ENCODE results near the gene LYPD4.

GRCh38 chr19:41889896-41890295 lies 45.4 kb upstream of the LYPD4 start:
- TF ChIP-seq, protein P1, sequence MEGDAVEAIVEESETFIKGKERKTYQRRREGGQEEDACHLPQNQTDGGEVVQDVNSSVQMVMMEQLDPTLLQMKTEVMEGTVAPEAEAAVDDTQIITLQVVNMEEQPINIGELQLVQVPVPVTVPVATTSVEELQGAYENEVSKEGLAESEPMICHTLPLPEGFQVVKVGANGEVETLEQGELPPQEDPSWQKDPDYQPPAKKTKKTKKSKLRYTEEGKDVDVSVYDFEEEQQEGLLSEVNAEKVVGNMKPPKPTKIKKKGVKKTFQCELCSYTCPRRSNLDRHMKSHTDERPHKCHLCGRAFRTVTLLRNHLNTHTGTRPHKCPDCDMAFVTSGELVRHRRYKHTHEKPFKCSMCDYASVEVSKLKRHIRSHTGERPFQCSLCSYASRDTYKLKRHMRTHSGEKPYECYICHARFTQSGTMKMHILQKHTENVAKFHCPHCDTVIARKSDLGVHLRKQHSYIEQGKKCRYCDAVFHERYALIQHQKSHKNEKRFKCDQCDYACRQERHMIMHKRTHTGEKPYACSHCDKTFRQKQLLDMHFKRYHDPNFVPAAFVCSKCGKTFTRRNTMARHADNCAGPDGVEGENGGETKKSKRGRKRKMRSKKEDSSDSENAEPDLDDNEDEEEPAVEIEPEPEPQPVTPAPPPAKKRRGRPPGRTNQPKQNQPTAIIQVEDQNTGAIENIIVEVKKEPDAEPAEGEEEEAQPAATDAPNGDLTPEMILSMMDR (conservative IDR thresholded peaks at IDR 0.05), result no peak
- no peak for TF ChIP-seq EZH2 (IDR thresholded peaks at IDR 0.05; ENCODE audit: low read depth)

Measured in PC-9 (cell line).